Raji (cell line): Measurements from ENCODE around the gene WASHC2A.

Source experiments
- POLR2A ChIP-seq: IDR thresholded peaks from 2 replicates; pipeline ENCODE4 v1.6.1; 2011; ENCODE audit warnings: low read depth, low read length, control low read depth; ENCODE audit not compliant: insufficient read depth

The WASHC2A gene

GRCh38 chr10:50067546-50068351 is at the start of gene WASHC2A:
WASHC2A (plus strand) TSS chr10:50067954; CDS start chr10:50068006, 52 bp downstream.
- peak; percentile 78 for TF ChIP-seq POLR2A

- TF ChIP-seq POLR2A: no peak
Measured at GRCh38 chr10:50021646-50022045, 46.1 kb upstream of the WASHC2A start.

- TF ChIP-seq POLR2A: no peak
Measured at GRCh38 chr10:50025627-50026026, 42.1 kb upstream of the WASHC2A start.

GRCh38 chr10:50027195-50027594 is 40.6 kb upstream of the WASHC2A start:
- no peak for TF ChIP-seq POLR2A

GRCh38 chr10:50033481-50033880 is 34.3 kb upstream of the WASHC2A start:
- TF ChIP-seq POLR2A: no peak

GRCh38 chr10:50044941-50045664 is 22.7 kb upstream of the WASHC2A start:
- no peak for TF ChIP-seq POLR2A

GRCh38 chr10:50063100-50063499 is 4.7 kb upstream of the WASHC2A start:
- no peak for TF ChIP-seq POLR2A

- TF ChIP-seq POLR2A: no peak
Measured at GRCh38 chr10:50152792-50153272, 85.1 kb downstream of the WASHC2A start.
